Loucy (cell line): Measurements from ENCODE around the gene GNA12.

Experiments
- H2AFZ ChIP-seq: fragments of 200-600 bp; sonication (generic); 2 replicates; pipeline ENCODE4 v1.6.0; 2016; ENCODE audit warnings: antibody characterized with exemption, mild to moderate bottlenecking, low read length, moderate library complexity
- H3F3A ChIP-seq: fragments of 200-600 bp; 2 replicates; pipeline ENCODE4 v1.6.0; 2016; ENCODE audit warnings: antibody characterized with exemption, low read depth, mild to moderate bottlenecking
- H3K27me3 ChIP-seq: fragments of 200-600 bp; sonication (generic); 2 replicates; pipeline ENCODE4 v1.6.1; 2014; ENCODE audit warnings: low read length, mild to moderate bottlenecking; ENCODE audit not compliant: insufficient read depth, poor library complexity, severe bottlenecking
- H3K36me3 ChIP-seq: fragments of 200-600 bp; sonication (generic); 2 replicates; pipeline ENCODE4 v1.6.1; 2016; ENCODE audit warnings: low read length; ENCODE audit not compliant: insufficient read depth
- H3K4me1 ChIP-seq: fragments of 200-600 bp; sonication (generic); 2 replicates; pipeline ENCODE4 v1.5.1; 2014; ENCODE audit warnings: low read length, mild to moderate bottlenecking; ENCODE audit not compliant: insufficient read depth, poor library complexity, severe bottlenecking
- H3K4me2 ChIP-seq: fragments of 200-600 bp; sonication (generic); 2 replicates; pipeline ENCODE4 v1.6.0; 2014; ENCODE audit warnings: antibody characterized with exemption, low read length, low read depth, mild to moderate bottlenecking; ENCODE audit not compliant: poor library complexity, severe bottlenecking
- H3K4me3 ChIP-seq: fragments of 200-600 bp; sonication (generic); 2 replicates; pipeline ENCODE4 v1.5.1; 2014; ENCODE audit warnings: low read length, mild to moderate bottlenecking, mixed read lengths; ENCODE audit not compliant: poor library complexity, severe bottlenecking
- H3K79me2 ChIP-seq: fragments of 200-600 bp; sonication (generic); 2 replicates; pipeline ENCODE4 v1.6.1; 2014; ENCODE audit warnings: low read length; ENCODE audit not compliant: insufficient read depth
- H3K9ac ChIP-seq: fragments of 200-600 bp; sonication (generic); 2 replicates; pipeline ENCODE4 v1.6.0; 2014; ENCODE audit warnings: mild to moderate bottlenecking, low read depth, low read length, moderate library complexity; ENCODE audit not compliant: poor library complexity, severe bottlenecking
- H3K9me2 ChIP-seq: fragments of 200-600 bp; sonication (generic); replicated peaks from 2 replicates; pipeline ENCODE4 v1.6.1; 2016; ENCODE audit warnings: low read depth, low read length, mixed read lengths
- H3K9me3 ChIP-seq: fragments of 200-600 bp; sonication (generic); 2 replicates; pipeline ENCODE4 v1.6.1; 2014; ENCODE audit warnings: mild to moderate bottlenecking, antibody characterized with exemption, low read length, low read depth; ENCODE audit not compliant: insufficient read depth
- H4K20me1 ChIP-seq: fragments of 200-600 bp; sonication (generic); 2 replicates; pipeline ENCODE4 v1.6.0; 2014; ENCODE audit warnings: antibody characterized with exemption, low read length, mild to moderate bottlenecking; ENCODE audit not compliant: insufficient read depth, poor library complexity, severe bottlenecking
- EZH2phosphoT487 ChIP-seq: fragments of 200-600 bp; IDR thresholded peaks from 2 replicates; pipeline ENCODE4 v1.6.1; 2018; ENCODE audit warnings: antibody characterized with exemption, mild to moderate bottlenecking, moderate library complexity, borderline replicate concordance
- TF ChIP-seq, protein P1 (sequence below): fragments of 200-600 bp; sonication (generic); conservative IDR thresholded peaks from 2 replicates; pipeline ENCODE4 v1.5.1; 2014; ENCODE audit warnings: mild to moderate bottlenecking, antibody characterized with exemption, low read length

GNA12 gene

DNA sequence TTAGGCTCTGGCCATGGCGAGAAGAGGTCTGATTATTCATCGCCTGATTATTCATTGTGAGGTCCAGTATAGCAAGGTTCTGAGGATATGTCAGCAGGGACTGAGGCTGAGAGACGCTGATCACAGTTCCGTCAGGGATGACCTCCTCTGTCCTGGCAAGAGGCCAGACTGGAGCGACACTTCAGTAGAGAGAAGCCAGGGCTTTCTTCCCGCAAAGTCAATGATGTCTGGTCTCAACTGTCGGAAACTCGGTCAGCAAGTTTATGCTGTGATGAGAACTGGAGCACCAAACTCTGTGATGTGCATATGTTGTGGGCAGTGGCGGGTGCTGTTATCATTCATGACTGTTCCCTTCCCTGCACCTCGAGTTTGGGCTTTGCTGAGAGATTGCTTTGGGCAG lies 29.0 kb upstream of the GNA12 start:
- no peaks in the 10 kb centered on the region for H3K9me2 ChIP-seq
- H3K36me3 ChIP-seq, result no peaks in the 10 kb centered on the region
- H3K4me1 ChIP-seq, result peaks cover 64% of the 10 kb centered on the region
- H3K9me3 ChIP-seq, result no peaks in the 10 kb centered on the region
- H3K79me2 ChIP-seq, result peaks cover 11% of the 10 kb centered on the region; the same call in 1 of the 2 replicates
- TF ChIP-seq, protein P1, sequence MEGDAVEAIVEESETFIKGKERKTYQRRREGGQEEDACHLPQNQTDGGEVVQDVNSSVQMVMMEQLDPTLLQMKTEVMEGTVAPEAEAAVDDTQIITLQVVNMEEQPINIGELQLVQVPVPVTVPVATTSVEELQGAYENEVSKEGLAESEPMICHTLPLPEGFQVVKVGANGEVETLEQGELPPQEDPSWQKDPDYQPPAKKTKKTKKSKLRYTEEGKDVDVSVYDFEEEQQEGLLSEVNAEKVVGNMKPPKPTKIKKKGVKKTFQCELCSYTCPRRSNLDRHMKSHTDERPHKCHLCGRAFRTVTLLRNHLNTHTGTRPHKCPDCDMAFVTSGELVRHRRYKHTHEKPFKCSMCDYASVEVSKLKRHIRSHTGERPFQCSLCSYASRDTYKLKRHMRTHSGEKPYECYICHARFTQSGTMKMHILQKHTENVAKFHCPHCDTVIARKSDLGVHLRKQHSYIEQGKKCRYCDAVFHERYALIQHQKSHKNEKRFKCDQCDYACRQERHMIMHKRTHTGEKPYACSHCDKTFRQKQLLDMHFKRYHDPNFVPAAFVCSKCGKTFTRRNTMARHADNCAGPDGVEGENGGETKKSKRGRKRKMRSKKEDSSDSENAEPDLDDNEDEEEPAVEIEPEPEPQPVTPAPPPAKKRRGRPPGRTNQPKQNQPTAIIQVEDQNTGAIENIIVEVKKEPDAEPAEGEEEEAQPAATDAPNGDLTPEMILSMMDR, result no peak
- no peak for TF ChIP-seq EZH2phosphoT487
- no peak overlapping the region for H3K9ac ChIP-seq
- no peaks in the 10 kb centered on the region for H3K27me3 ChIP-seq
- no peak overlapping the region for H3K4me2 ChIP-seq
- no peaks in the 10 kb centered on the region for H4K20me1 ChIP-seq
- no peak overlapping the region for H3K4me3 ChIP-seq
- no peak overlapping the region for H2AFZ ChIP-seq
- peaks cover 3% of the 10 kb centered on the region for H3F3A ChIP-seq

DNA sequence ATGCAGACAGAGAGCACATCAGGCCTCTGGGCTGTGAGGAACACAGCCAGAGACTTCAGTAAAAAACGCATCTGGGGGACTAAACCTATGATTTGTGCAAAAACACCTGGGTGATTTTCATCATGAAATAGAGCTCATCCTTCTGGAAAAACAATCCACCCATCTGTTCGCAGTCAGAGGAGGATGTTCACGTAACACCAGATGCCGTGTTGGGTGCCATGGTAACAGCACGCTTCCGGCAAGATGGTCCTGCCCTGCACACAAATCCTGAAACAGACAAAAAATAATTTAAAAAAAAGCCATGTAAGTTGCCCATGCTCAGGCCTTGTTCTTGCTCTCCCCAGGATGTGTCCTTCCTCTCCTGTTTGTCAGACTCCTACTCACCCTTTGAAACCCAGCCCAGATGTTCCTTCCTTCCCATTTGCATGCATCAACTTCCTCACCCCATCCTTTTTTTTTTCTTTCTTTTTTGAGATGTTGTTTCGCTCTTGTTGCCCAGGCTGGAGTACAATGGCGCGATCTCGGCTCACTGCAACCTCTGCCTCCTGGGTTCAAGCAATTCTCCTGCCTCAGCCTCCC lies 28.3 kb upstream of the GNA12 start:
- H3K4me1 ChIP-seq, result peaks cover 61% of the 10 kb centered on the region
- no peak for TF ChIP-seq EZH2phosphoT487
- TF ChIP-seq, protein P1, result no peak
- H3K36me3 ChIP-seq, result no peaks in the 10 kb centered on the region
- H3K9me2 ChIP-seq, result no peaks in the 10 kb centered on the region
- H3K4me2 ChIP-seq, result no peak overlapping the region
- H3K27me3 ChIP-seq, result no peaks in the 10 kb centered on the region
- H3F3A ChIP-seq, result peaks cover 3% of the 10 kb centered on the region; the same call in 1 of the 2 replicates
- peaks cover 11% of the 10 kb centered on the region; the same call in 1 of the 2 replicates for H3K79me2 ChIP-seq
- H4K20me1 ChIP-seq, result no peaks in the 10 kb centered on the region
- H3K9me3 ChIP-seq, result no peaks in the 10 kb centered on the region
- no peak overlapping the region for H3K4me3 ChIP-seq
- H3K9ac ChIP-seq, result no peak overlapping the region
- H2AFZ ChIP-seq, result no peak overlapping the region

DNA sequence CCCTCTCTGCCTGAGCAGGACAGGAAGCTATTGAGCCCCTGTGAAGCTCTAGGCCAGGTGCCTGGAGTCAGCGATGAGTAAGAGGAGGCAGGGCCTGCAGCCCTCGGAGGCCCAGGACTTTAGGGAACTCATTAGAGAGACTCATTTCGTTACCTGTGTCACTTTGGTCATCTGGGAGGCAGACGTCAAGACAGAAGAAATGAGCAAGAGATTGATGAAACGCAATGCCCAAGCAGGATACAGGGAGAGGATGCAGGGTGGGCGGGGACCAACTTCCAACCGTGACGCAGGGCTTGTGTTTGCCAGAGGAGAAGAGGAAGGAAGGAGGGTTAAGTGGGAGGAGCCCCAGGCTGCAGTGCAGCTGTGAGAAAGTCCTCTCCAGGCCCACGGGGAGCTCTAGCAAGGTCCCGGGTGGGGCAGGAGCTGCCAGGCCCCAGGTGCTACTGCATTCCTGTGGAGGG lies 26.4 kb upstream of the GNA12 start:
- Histone ChIP-seq H3K4me2 (peak overlapping the region; percentile 89), H3K4me1 (peaks cover 61% of the 10 kb centered on the region), H3K27me3 (no peaks in the 10 kb centered on the region), H3K79me2 (peaks cover 11% of the 10 kb centered on the region; the same call in 1 of the 2 replicates), H3K9ac (peak overlapping the region; percentile 79), H3K36me3 (no peaks in the 10 kb centered on the region), H3K4me3 (peak overlapping the region; percentile 78), H3K9me2 (no peaks in the 10 kb centered on the region), H3K9me3 (no peaks in the 10 kb centered on the region), H2AFZ (peak overlapping the region; percentile 82), H4K20me1 (no peaks in the 10 kb centered on the region), H3F3A (peaks cover 3% of the 10 kb centered on the region; the same call in 1 of the 2 replicates)
- TF ChIP-seq, protein P1, result no peak
- no peak for TF ChIP-seq EZH2phosphoT487
